EL (cell line): ENCODE data around the gene NPHS1.

ENCODE experiments used
- DNase-seq: peaks from one replicate; pipeline ENCODE4 v3.0.0-alpha.2; 2016

The NPHS1 gene

DNA sequence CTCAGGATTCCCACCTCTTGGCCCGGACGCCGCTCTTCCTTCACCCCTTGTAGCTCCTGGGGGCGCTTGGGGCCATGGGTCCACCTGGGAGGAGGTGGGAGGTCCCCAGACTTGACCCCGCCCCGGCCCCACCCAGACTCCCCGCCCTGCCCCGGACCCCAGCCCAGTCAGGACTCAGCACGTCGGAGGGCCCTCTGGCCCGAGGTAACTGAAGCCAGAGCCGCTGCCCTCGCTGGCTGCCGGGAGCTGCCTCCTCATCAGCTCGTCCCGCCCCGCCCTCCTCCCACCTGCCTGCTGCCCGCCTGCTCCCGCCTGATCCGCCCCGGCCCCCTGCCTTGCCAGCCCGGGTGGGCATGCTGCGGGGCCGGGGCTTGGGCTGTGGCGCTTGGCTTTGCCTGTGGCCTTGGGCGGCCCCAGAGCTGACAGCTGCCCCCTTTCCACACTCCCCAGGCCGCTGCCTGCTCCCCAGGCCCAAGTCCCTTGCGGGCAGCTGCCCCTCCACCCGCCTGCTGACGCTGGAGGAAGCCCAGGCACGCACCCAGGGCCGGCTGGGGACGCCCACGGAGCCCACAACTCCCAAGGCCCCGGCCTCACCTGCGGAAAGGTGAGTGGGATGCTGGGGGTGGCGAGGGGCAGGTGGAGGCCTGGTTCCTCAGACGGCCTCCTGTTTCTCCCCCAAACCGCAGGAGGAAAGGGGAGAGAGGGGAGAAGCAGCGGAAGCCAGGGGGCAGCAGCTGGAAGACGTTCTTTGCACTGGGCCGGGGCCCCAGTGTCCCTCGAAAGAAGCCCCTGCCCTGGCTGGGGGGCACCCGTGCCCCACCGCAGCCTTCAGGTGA lies 67.6 kb downstream of the NPHS1 start:
- DNase-seq, result no peak

DNA sequence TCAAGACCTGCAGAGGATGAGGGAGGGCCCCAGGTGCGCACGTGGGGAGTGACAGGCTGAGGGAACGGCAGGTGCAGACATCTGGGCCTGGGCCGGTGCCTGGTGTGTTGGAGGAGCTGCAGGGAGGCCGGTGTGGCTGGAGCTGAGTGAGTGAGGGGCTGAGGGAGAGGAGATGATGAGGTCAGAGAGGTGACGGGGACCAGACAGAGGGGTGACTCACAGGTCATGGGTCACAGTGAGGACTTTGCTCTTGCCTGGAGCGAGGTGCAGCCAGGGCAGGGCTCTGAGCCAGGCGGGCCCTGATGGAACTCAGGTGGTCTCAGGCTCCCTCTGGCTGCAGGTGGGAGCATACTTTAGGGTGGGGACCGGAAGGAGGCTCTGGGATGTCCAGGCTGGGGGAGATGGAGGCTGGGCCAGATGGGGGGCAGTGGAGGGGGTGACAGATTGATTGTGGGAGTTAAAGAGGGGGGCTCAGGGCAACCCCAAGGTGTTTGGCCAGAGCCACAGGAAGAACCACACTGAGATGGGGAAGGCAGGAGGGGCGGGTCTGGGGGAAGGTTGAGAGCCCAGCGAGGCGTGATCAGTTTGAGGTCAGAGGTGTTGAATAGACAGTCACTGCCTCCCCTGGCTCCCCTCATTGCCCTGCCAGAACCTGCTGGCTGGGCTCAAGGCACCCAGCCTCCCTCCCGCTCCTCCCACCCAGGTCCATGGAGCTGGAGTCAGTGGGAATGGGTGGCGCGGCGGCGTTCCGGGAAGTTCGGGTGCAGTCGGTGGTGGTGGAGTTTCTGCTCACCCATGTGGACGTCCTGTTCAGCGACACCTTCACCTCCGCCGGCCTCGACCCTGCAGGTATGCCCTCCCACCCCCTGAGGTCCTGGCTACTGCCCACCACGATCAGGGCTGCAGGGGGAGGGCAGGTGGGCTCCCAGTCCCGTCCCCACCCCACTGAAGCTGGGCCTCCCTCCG lies 68.6 kb downstream of the NPHS1 start:
- no peak for DNase-seq

DNA sequence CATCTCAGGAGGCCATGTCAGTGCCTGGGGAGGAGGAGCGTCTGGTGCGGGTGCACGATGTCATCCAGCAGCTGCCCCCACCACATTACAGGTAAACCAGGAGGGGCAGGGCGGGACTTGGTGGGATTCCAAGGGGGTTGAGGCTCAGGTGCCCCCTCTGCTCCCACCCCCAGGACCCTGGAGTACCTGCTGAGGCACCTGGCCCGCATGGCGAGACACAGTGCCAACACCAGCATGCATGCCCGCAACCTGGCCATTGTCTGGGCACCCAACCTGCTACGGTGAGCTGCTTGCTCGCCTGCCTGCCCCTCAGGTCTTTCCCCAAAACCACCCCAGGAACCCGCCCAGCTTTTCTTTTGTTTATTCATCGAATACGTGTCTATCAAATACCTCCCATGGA lies 69.7 kb downstream of the NPHS1 start:
- no peak for DNase-seq

DNA sequence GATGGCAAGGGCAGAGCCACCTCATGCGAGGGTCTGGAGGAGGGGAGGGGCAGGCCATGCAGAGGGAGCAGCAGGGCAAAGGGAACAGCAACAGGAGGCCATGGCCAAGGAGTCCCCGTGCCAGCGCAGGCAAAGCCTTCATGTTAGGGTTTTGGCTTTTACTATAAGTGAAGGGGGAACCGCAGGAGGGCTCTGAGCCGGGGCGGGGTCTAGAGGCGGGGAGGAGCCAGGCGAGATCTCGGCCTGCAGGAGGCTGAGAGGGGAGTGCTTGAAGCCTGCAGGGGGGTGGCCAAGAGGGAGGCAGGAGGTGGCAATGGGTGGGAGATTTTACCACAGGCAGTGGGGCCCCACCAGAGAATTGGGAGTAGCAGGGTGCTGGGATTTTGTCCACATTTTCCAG lies 70.7 kb downstream of the NPHS1 start:
- no peak for DNase-seq

DNA sequence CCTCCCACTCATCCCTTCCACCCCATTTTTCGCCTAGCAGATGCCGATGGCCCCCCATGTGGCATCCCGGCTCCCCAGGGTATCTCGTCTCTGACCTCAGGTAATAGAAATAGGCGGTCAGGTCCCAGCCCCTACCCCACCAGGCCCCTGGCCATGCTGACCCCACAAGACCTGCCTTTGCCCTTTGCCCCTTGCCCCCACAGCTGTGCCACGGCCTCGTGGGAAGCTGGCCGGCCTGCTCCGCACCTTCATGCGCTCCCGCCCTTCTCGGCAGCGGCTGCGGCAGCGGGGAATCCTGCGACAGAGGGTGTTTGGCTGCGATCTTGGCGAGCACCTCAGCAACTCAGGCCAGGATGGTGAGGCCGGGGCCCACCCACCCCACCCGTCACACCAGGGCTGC lies 71.6 kb downstream of the NPHS1 start:
- DNase-seq, result no peak

DNA sequence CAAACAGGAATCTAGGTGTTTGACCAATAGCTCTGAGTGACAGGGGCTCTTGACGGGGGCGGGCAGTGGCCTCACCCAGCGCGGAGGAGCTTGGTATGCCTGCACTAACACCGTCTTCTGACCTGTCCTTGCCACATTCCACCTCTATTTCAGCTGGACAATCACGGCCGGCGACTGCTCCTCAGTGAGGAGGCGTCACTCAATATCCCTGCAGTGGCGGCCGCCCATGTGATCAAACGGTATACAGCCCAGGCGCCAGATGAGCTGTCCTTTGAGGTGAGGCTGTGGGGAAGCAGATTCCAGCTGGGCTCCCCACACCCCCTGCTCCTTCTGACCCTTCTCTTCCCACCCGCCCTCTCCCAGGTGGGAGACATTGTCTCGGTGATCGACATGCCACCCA lies 72.2 kb downstream of the NPHS1 start:
- no peak for DNase-seq

DNA sequence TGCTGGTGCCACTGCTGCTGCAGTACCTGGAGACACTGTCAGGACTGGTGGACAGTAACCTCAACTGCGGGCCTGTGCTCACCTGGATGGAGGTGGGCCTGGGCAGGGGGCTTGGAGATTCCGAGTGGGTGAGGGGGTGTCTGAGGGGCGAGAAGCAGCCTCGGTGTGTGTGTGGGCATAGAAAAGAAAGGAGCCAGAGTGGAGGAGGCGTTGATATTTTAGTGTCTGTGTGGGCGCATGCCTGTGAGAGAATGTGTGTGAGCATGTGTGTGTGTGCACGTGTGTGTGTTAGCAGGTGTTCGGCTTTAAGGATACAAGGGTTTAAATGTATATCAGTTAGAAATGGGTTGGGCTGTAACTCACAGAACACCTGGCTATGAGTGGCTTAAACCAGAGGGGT lies 73.3 kb downstream of the NPHS1 start:
- DNase-seq, result no peak

DNA sequence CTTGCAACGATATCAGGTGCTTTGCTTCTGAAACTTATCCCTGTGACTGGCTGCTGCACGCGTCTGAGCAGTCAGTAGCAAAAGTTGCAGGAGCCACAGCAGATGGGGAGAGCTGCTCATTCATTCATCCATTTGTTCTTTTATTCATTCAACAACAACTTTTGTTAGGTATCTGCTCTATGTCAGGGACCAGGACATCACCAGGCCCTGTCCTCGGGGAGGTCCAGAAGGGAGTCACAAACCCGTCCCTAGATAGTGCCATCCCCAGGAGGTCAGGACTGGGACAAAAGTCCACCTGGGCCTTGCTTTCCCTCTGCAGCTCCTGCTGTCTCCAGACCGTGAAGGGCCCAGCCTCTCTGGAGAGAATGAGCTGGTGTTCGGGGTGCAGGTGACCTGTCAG lies 74.3 kb downstream of the NPHS1 start:
- no peak for DNase-seq

DNA sequence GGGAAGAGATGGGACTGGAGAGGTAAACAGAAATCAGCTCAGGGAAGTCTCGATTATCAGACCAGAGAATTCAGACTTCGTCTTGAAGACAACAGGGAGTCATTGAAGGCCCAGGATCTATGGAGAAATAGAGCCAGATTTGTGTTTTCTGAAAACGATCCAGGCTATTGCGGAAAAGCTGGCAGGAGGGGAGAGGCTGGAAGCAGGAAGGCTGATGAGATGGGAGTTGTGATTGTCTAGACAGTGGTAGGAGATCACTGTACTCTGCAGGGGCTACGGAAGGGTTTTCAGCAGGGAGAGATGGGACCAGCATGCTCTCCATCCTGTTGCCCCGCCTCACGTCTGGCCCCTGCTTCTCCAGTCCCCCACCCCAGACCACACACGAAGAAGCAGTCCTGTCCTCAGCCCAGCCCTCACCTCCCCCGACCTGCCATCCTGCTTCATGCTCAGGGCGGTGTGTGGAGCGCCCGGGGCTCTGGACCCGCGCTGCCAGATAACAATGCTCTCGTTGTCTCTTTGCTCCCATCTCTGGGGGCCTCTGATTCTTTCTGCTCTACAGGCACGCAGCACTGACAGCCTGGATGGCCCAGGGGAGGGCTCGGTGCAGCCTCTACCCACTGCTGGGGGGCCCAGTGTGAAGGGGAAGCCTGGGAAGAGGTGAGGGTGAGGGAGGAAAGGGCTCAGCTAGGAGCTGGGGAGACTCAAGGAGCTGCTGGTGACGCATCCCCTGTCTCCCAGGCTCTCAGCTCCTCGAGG lies 75.0 kb downstream of the NPHS1 start:
- DNase-seq, result no peak

DNA sequence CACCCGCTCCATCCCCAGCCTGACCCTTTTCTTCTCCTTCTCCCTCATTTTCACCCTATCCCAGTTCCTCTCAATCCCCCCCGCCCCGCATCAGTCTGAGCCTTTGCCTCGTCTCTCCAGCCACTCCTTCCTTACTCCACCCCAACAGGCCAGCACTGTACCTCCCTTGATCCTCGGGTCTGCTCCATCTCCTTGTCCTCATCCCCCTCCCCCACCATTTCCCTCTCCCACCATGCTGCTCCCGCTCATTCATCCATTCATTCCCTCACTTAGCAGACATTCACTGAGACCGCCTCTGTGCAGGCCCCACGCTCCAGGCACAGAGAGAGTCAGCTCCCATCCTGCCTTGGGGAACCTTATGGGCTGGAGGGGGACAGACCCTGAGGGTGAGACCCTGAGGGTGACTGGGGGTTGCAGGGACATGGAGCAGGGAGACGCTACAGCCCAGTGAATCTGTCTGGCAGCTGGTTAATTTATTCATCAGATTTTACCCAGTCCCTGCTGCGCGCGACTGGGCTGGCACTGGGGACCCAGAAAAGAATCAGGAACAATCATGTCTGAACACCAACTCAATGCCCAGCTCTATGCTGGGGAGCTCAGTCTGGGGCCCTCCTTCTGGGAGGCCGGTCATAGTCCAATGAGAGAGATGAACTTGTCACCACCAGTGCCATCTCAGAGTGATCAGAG lies 76.1 kb downstream of the NPHS1 start:
- DNase-seq, result no peak
